WTC11 (cell line): ENCODE measurements around the gene CTBP1. TPM values are rescaled to one million over a fixed set of nuclear protein-coding genes. Genes with fewer than 3 reads are reported as not detected.

ENCODE experiments used
- ATAC-seq: fragments of 200-7000 bp; cut with Tn5 transposase; 2 replicates; pipeline ENCODE4 v1.10.0; 2021; ENCODE audit warnings: mild to moderate bottlenecking, moderate library complexity
- CTCF ChIA-PET: fragments of 300-600 bp; sonication (Branson Sonifier 250); formaldehyde crosslinking; loops from one replicate; lab custom pipeline; 2021; ENCODE audit warnings: antibody characterized with exemption; lab: Charles Lee
- POLR2A ChIA-PET: fragments of 350-600 bp; sonication (Branson Sonifier 250); formaldehyde crosslinking; loops from one replicate; lab custom pipeline; 2021; ENCODE audit warnings: antibody characterized with exemption; lab: Charles Lee
- DNase-seq: peaks from one replicate; pipeline ENCODE4 v3.0.0; 2021; ENCODE audit warnings: low spot score
- H3K27ac Mint-ChIP-seq: 2 replicates; pipeline ENCODE4 v1.8.0; 2021; ENCODE audit warnings: mixed read lengths
- H3K27me3 Mint-ChIP-seq: 2 replicates; pipeline ENCODE4 v1.8.0; 2021; ENCODE audit warnings: low read depth, mild to moderate bottlenecking, moderate library complexity, mixed read lengths
- H3K36me3 Mint-ChIP-seq: 2 replicates; pipeline ENCODE4 v1.8.0; 2021; ENCODE audit warnings: mixed read lengths
- H3K4me1 Mint-ChIP-seq: 2 replicates; pipeline ENCODE4 v1.8.0; 2022; ENCODE audit warnings: mixed read lengths
- H3K4me3 Mint-ChIP-seq: 2 replicates; pipeline ENCODE4 v1.8.0; 2021; ENCODE audit warnings: mild to moderate bottlenecking, moderate library complexity, mixed read lengths
- H3K9me3 Mint-ChIP-seq: 2 replicates; pipeline ENCODE4 v1.8.0; 2021; ENCODE audit warnings: mixed read lengths
- AFF4 ChIP-seq: sonication (generic); formaldehyde crosslinking; IDR thresholded peaks from 2 replicates; pipeline ENCODE4 v1.8.1; 2023; ENCODE audit warnings: mild to moderate bottlenecking, missing genetic modification reagents, borderline replicate concordance
- ATF1 ChIP-seq: sonication (generic); formaldehyde crosslinking; IDR thresholded peaks from 2 replicates; pipeline ENCODE4 v1.8.1; 2023; ENCODE audit warnings: mild to moderate bottlenecking, moderate library complexity, missing genetic modification reagents
- ATF6 ChIP-seq: sonication (generic); formaldehyde crosslinking; IDR thresholded peaks from 2 replicates; pipeline ENCODE4 v1.8.1; 2023; ENCODE audit warnings: mild to moderate bottlenecking, missing genetic modification reagents
- CTCF ChIP-seq: fragments of 200-600 bp; IDR thresholded peaks from 2 replicates; pipeline ENCODE4 v1.8.0; 2022; ENCODE audit warnings: antibody characterized with exemption
- MAX ChIP-seq: sonication (generic); formaldehyde crosslinking; IDR thresholded peaks from 2 replicates; pipeline ENCODE4 v1.8.0; 2022; ENCODE audit warnings: mild to moderate bottlenecking, missing genetic modification reagents
- MXD4 ChIP-seq: fragments of 250-450 bp; sonication (Bioruptor Pico); IDR thresholded peaks from 2 replicates; pipeline ENCODE4 v1.8.0; 2021; ENCODE audit warnings: mild to moderate bottlenecking, moderate library complexity, borderline replicate concordance
- TEAD1 ChIP-seq: sonication (generic); formaldehyde crosslinking; IDR thresholded peaks from 2 replicates; pipeline ENCODE4 v1.8.0; 2022; ENCODE audit warnings: mild to moderate bottlenecking, missing genetic modification reagents
- ZMAT4 ChIP-seq: fragments of 250-450 bp; sonication (Bioruptor Pico); IDR thresholded peaks from 2 replicates; pipeline ENCODE4 v1.9.0; 2021; ENCODE audit warnings: mild to moderate bottlenecking
- ZNF121 ChIP-seq: sonication (generic); formaldehyde crosslinking; IDR thresholded peaks from 2 replicates; pipeline ENCODE4 v1.8.0; 2023; ENCODE audit warnings: missing genetic modification reagents
- ZNF416 ChIP-seq: fragments of 250-450 bp; sonication (Bioruptor Pico); IDR thresholded peaks from 2 replicates; pipeline ENCODE4 v1.9.0; 2021; ENCODE audit warnings: mild to moderate bottlenecking, inconsistent platforms
- ZSCAN18 ChIP-seq: fragments of 250-450 bp; sonication (Bioruptor Pico); IDR thresholded peaks from 2 replicates; pipeline ENCODE4 v2.1.2; 2022; ENCODE audit warnings: mild to moderate bottlenecking, moderate library complexity
- total RNA-seq: library from RNA; stranded (reverse); gene quantifications from 3 replicates; pipeline ENCODE4 v1.2.3, GENCODE V29; 2021

Gene CTBP1
- total RNA-seq, 1 experiment from 2014 or later, result 143 TPM

- TF ChIP-seq AFF4 (CRISPR knock-in tag) (no peak), CTCF (no peak), MAX (no peak), ZSCAN18 (CRISPR knock-in tag) (no peak)
- TF ChIP-seq, all 79 proteins: peak for 0
Observed at GRCh38 chr4:1179089-1179441, 69.9 kb downstream of the CTBP1 start (continued).

GRCh38 chr4:1178300-1179088 lies 70.4 kb downstream of the CTBP1 start:
- Mint-ChIP-seq H3K27me3 (peaks cover 55% of the 10 kb centered on the region), H3K4me1 (no peaks in the 10 kb centered on the region), H3K4me3 (no peak overlapping the region), H3K9me3 (peaks cover 28% of the 10 kb centered on the region), H3K27ac (no peak overlapping the region), H3K36me3 (no peaks in the 10 kb centered on the region; the same call in 1 of the 2 replicates)
- DNase-seq (no peak), ATAC-seq (no peak)
- POLR2A ChIA-PET, result no interaction called here
- TF ChIP-seq ZNF121 (CRISPR knock-in tag) (no peak), TEAD1 (CRISPR knock-in tag) (no peak), ATF6 (CRISPR knock-in tag) (no peak), ZMAT4 (CRISPR knock-in tag) (no peak), ZNF416 (CRISPR knock-in tag) (no peak), MXD4 (CRISPR knock-in tag) (no peak), ATF1 (CRISPR knock-in tag) (no peak)
- TF ChIP-seq, all 79 proteins: peak for 0
- CTCF ChIA-PET, result interaction anchor here (0.6 kb wide), 1 partner anchor 720 kb away, joined by 3 read pairs; no protein-coding TSS in a partner anchor
